GM19452 (cell line): ENCODE measurements around the gene MARK3.

ENCODE experiments used
- ATAC-seq: cut with Tn5 transposase; IDR thresholded peaks from one replicate; pipeline ENCODE4 v1.9.1; 2021; ENCODE audit not compliant: unreplicated experiment

MARK3 gene

GRCh38 chr14:103535081-103535890 is 150.1 kb downstream of the MARK3 start:
- ATAC-seq: no peak

- ATAC-seq: no peak
Observed at GRCh38 chr14:103535891-103536565, 150.8 kb downstream of the MARK3 start.

- ATAC-seq: no peak
Observed at GRCh38 chr14:103536693-103537092, 151.5 kb downstream of the MARK3 start.

- no peak for ATAC-seq
Observed at GRCh38 chr14:103537175-103537990, 152.2 kb downstream of the MARK3 start.

- ATAC-seq: no peak
Observed at GRCh38 chr14:103538291-103539055, 153.3 kb downstream of the MARK3 start.

GRCh38 chr14:103539056-103539825 is 154.0 kb downstream of the MARK3 start:
- no peak for ATAC-seq

- no peak for ATAC-seq
Observed at GRCh38 chr14:103540821-103541708, 155.8 kb downstream of the MARK3 start.

- no peak for ATAC-seq
Observed at GRCh38 chr14:103541709-103542604, 156.7 kb downstream of the MARK3 start.

GRCh38 chr14:103542605-103543088 is 157.4 kb downstream of the MARK3 start:
- no peak for ATAC-seq

- no peak for ATAC-seq
Observed at GRCh38 chr14:103543140-103543539, 157.9 kb downstream of the MARK3 start.

- no peak for ATAC-seq
Observed at GRCh38 chr14:103543721-103544387, 158.6 kb downstream of the MARK3 start.

- no peak for ATAC-seq
Observed at GRCh38 chr14:103544388-103545218, 159.4 kb downstream of the MARK3 start.

GRCh38 chr14:103545219-103545914 is 160.2 kb downstream of the MARK3 start:
- no peak for ATAC-seq

- no peak for ATAC-seq
Observed at GRCh38 chr14:103545915-103546651, 160.9 kb downstream of the MARK3 start.
